K562 (cell line): ENCODE results near the gene SLC38A2. TPM values are rescaled to one million over a fixed set of nuclear protein-coding genes. Genes with fewer than 3 reads are reported as not detected.
A peak's percentile ranks its signal among the peaks of the same experiment; 100 is the strongest.

ENCODE experiments used
- ATAC-seq: fragments of 200-7000 bp; cut with Tn5 transposase; 3 replicates; pipeline ENCODE4 v1.9.1; 2020; ENCODE audit warnings: moderate library complexity
- BruUV-seq: library from RNA; stranded (reverse); fragments of 400-500 nt; replicated peaks from 2 replicates; lab custom pipeline; 2021; lab: Mats Ljungman, UMichigan
- CTCF ChIA-PET: fragments of 300-600 bp; formaldehyde crosslinking; extraction: SDS; loops from one replicate; lab custom pipeline; 2021; ENCODE audit warnings: low intra/inter-chr PET ratio; lab: Yijun Ruan, JAX
- POLR2A ChIA-PET: fragments of 300-600, 350-650 bp; sonication (Branson Sonifier 250); formaldehyde crosslinking; extraction: SDS; loops from one replicate; lab custom pipeline; 2021; ENCODE audit warnings: antibody characterized with exemption, inconsistent platforms; lab: Yijun Ruan, JAX
- DNase-seq, 4 experiments: peaks; one replicate each; pipeline versions ENCODE4 v3.0.0 to v3.0.0-alpha.2; 2011 to 2018; ENCODE audit warnings: low spot score in 3 of 4, mixed read lengths in 3 of 4; ENCODE audit errors: extremely low read depth in 1 of 4
- FAIRE-seq: peaks from 2 replicates; lab custom pipeline; 2011; peaks lifted over from hg19 to GRCh38; lab: Jason Lieb, UNC
- H2AFZ ChIP-seq: 2 replicates; pipeline ENCODE4 v1.6.0; 2011; ENCODE audit warnings: low read depth, low read length, control low read depth, inconsistent platforms
- H3K27ac ChIP-seq: fragments of 200-600 bp; 3 replicates; pipeline ENCODE4 v1.8.0; 2011; ENCODE audit warnings: low read depth, mild to moderate bottlenecking, control low read depth, inconsistent platforms, low read length, moderate library complexity, mixed read lengths; ENCODE audit errors: extremely low read depth
- H3K27me3 ChIP-seq, 2 experiments: fragments of 300-600 bp in 1 of 2; 2 replicates in 1 of 2; 3 replicates in 1 of 2; pipeline versions ENCODE4 v1.6.0 to v1.8.0; 2011; ENCODE audit warnings: inconsistent platforms in 2 of 2, low read length in 2 of 2, mild to moderate bottlenecking in 1 of 2, mixed read lengths in 1 of 2, moderate library complexity in 1 of 2; ENCODE audit not compliant: control insufficient read depth in 2 of 2, insufficient read depth in 2 of 2
- H3K36me3 ChIP-seq: fragments of 300-600 bp; 3 replicates; pipeline ENCODE4 v1.8.0; 2011; ENCODE audit warnings: mild to moderate bottlenecking, low read length, inconsistent platforms; ENCODE audit not compliant: control insufficient read depth, insufficient read depth
- H3K4me1 ChIP-seq, 2 experiments: fragments of 200-600 bp in 1 of 2; replicated peaks in 1 of 2; 2 replicates in 1 of 2; 3 replicates in 1 of 2; pipeline versions ENCODE4 v1.5.1 to v1.8.0; 2011; ENCODE audit warnings: inconsistent platforms in 2 of 2, low read length in 2 of 2, mild to moderate bottlenecking in 1 of 2, mixed read lengths in 1 of 2, moderate library complexity in 1 of 2; ENCODE audit not compliant: control insufficient read depth in 2 of 2, insufficient read depth in 2 of 2
- H3K4me2 ChIP-seq: 2 replicates; pipeline ENCODE4 v1.6.1; 2011; ENCODE audit warnings: low read length, control low read depth, inconsistent platforms, mixed read lengths; ENCODE audit not compliant: insufficient read depth
- H3K4me3 ChIP-seq: fragments of 200-600 bp; sonication (generic), shearing (Covaris generic); 2 replicates; pipeline ENCODE4 v1.5.1; 2016; ENCODE audit warnings: control low read depth, inconsistent platforms
- H3K79me2 ChIP-seq: fragments of 200-600 bp; 3 replicates; pipeline ENCODE4 v1.8.0; 2011; ENCODE audit warnings: low read length, inconsistent platforms; ENCODE audit not compliant: control insufficient read depth, insufficient read depth
- H3K9ac ChIP-seq, 2 experiments: 2 replicates each; pipeline versions ENCODE4 v1.6.0 to v1.6.1; 2011; ENCODE audit warnings: low read depth in 2 of 2, low read length in 2 of 2, control low read depth in 1 of 2, inconsistent platforms in 1 of 2, mild to moderate bottlenecking in 1 of 2, mixed read lengths in 1 of 2; ENCODE audit not compliant: insufficient read depth in 1 of 2
- H3K9me1 ChIP-seq: one replicate; pipeline ENCODE4 v1.6.0; 2011; ENCODE audit warnings: inconsistent platforms, mild to moderate bottlenecking, low read length, moderate library complexity; ENCODE audit not compliant: control insufficient read depth, insufficient read depth
- H3K9me3 ChIP-seq: replicated peaks from 2 replicates; pipeline ENCODE4 v1.5.1; 2011; ENCODE audit warnings: low read depth, low read length, inconsistent platforms; ENCODE audit not compliant: control insufficient read depth, insufficient read depth
- H4K20me1 ChIP-seq: replicated peaks from 2 replicates; pipeline ENCODE4 v1.6.1; 2011; ENCODE audit warnings: low read length, inconsistent platforms, mixed read lengths; ENCODE audit not compliant: control insufficient read depth, insufficient read depth
- E2F8 ChIP-seq: fragments of 450-650 bp; IDR thresholded peaks from 2 replicates; pipeline ENCODE4 v1.7.1; 2018; ENCODE audit warnings: mild to moderate bottlenecking, low read depth; ENCODE audit not compliant: partially characterized antibody
- GTF2A2 ChIP-seq: IDR thresholded peaks from 2 replicates; pipeline ENCODE4 v1.6.1; 2016; ENCODE audit warnings: mild to moderate bottlenecking, missing genetic modification characterization, missing compliant biosample characterization
- IFI16 ChIP-seq: fragments of 250-450 bp; sonication (Bioruptor Pico); IDR thresholded peaks from 2 replicates; pipeline ENCODE4 v2.1.2; 2022; ENCODE audit warnings: mild to moderate bottlenecking, inconsistent platforms
- NFATC3 ChIP-seq: fragments of 450-650 bp; IDR thresholded peaks from 2 replicates; pipeline ENCODE4 v1.6.1; 2017; ENCODE audit warnings: mild to moderate bottlenecking
- POLR2A ChIP-seq: fragments of 450-650 bp; conservative IDR thresholded peaks from 2 replicates; pipeline ENCODE4 v1.6.1; 2016
- POLR2AphosphoS2 ChIP-seq: IDR thresholded peaks from 2 replicates; pipeline ENCODE4 v1.6.1; 2012; ENCODE audit warnings: low read length, improper control_type of control experiment
- POLR2AphosphoS5 ChIP-seq: IDR thresholded peaks from 2 replicates; pipeline ENCODE4 v1.6.1; 2011; ENCODE audit warnings: mild to moderate bottlenecking, low read depth, low read length, moderate library complexity; ENCODE audit not compliant: control insufficient read depth, insufficient read depth
- POLR2B ChIP-seq: fragments of 450-650 bp; IDR thresholded peaks from 2 replicates; pipeline ENCODE4 v1.6.1; 2018; ENCODE audit warnings: low read depth; ENCODE audit not compliant: partially characterized antibody
- POLR2G ChIP-seq: fragments of 200-400 bp; formaldehyde crosslinking; IDR thresholded peaks from 2 replicates; pipeline ENCODE4 v1.6.1; 2017; ENCODE audit warnings: low read depth, mild to moderate bottlenecking, antibody characterized with exemption, low read length, moderate library complexity
- RBFOX2 ChIP-seq: fragments of 200-400 bp; formaldehyde crosslinking; IDR thresholded peaks from 2 replicates; pipeline ENCODE4 v1.6.1; 2017; ENCODE audit warnings: low read depth, mild to moderate bottlenecking, low read length, moderate library complexity
- SUPT5H ChIP-seq: fragments of 450-650 bp; IDR thresholded peaks from 2 replicates; pipeline ENCODE4 v1.6.1; 2016
- ZNF217 ChIP-seq: sonication (generic); formaldehyde crosslinking; IDR thresholded peaks from 2 replicates; pipeline ENCODE4 v1.8.0; 2022; ENCODE audit warnings: mild to moderate bottlenecking, missing genetic modification reagents
- WGBS: fragments of 100-300 bp; shearing (Covaris generic); methylation state at CpG from one replicate; pipeline ENCODE4 v1.1.6; 2016; ENCODE audit warnings: low coverage, mixed read lengths; ENCODE audit not compliant: insufficient coverage; ENCODE audit errors: missing lambda C conversion rate; 5-methylcytosine and 5-hydroxymethylcytosine counted together
- in situ Hi-C: fragments of 300-500 bp; cut with MboI; formaldehyde crosslinking; loops from 4 replicates; pipeline ENCODE4 v1.15.0; 2018; ENCODE audit warnings: inconsistent platforms, mixed read lengths
- intact Hi-C: fragments of 100-400 bp; cut with micrococcal nuclease; formaldehyde crosslinking; loops from 2 replicates; pipeline ENCODE4 v1.14.2; 2022
- polyA plus RNA-seq, 8 experiments: library from polyadenylated mRNA; depleted of rRNA in 4 of 8; stranded (reverse) in 5 of 8; unstranded in 3 of 8; fragments of >200 nt; fragmentation: Nextera tagmentation in 2 of 8; fragmentation: Illumina TruSeq in 1 of 8; extraction: Ambion mirVana in 2 of 8; extraction: Trizol in 1 of 8; gene quantifications; 2 replicates each; pipeline versions ENCODE4 v1.2.1 to v1.2.3, GENCODE V29; 2011 to 2014; ENCODE audit warnings: inconsistent platforms in 1 of 8, missing spikeins in 1 of 8
- total RNA-seq, 7 experiments: library from RNA; depleted of rRNA in 6 of 7; stranded (reverse); fragments of >200 nt in 6 of 7; fragmentation: Illumina TruSeq in 2 of 7; extraction: Trizol in 2 of 7; gene quantifications; 2 replicates each; pipeline versions ENCODE4 v1.2.1 to v1.2.3, GENCODE V29; 2011 to 2021; ENCODE audit warnings: low replicate concordance in 1 of 7

Gene SLC38A2
- total and polyA plus RNA-seq, 9 of the 15 experiments (the other 6 are each of a cell fraction or from before 2014, with no cell fraction given): 98.7 to 292 (median 143) TPM

- H4K20me1 ChIP-seq: peaks cover 10% of the 10 kb centered on the region; the same call in 1 of the 2 replicates
- H3K27ac ChIP-seq: no peak overlapping the region
Measured at GRCh38 chr12:46358791-46359666, 13.5 kb downstream of the SLC38A2 start.

More at GRCh38 chr12:46358791-46359666, 13.5 kb downstream of the SLC38A2 start:
- peak; percentile 11 for ATAC-seq
- Histone ChIP-seq H3K36me3 (peaks cover 55% of the 10 kb centered on the region), H3K4me2 (no peak overlapping the region), H3K9me1 (no peaks in the 10 kb centered on the region), H3K27me3 (no peaks in the 10 kb centered on the region), H3K4me3 (no peak overlapping the region), H3K9me3 (no peaks in the 10 kb centered on the region), H3K79me2 (no peaks in the 10 kb centered on the region), H2AFZ (no peak overlapping the region), H3K4me1 (no peaks in the 10 kb centered on the region), H3K9ac (no peak overlapping the region)
- intact Hi-C loops: loop anchor here (5.0 kb wide), 1 partner anchor 303 kb away; no protein-coding TSS in a partner anchor
- ChIA-PET POLR2A (interaction anchor here (0.6 to 5.6 kb wide), 10 partner anchors 9 to 561 kb away, joined by 3 to 90 read pairs (median 3); no protein-coding TSS in a partner anchor), CTCF (interaction anchor here (0.5 kb wide), 1 partner anchor 298 kb away, joined by 3 read pairs; no protein-coding TSS in a partner anchor)
- BruUV-seq: TSS peak; percentile 19
- TF ChIP-seq GTF2A2 (tag) (no peak), IFI16 (CRISPR knock-in tag) (no peak), SUPT5H (peak; percentile 15), POLR2AphosphoS2 (peak; percentile 88), POLR2G (peak; percentile 43; the same call in 1 of the 2 replicates), POLR2A (peak; percentile 4), POLR2B (peak; percentile 41), NFATC3 (0 out of 2 replicates have a peak, but pooled peaks have one; percentile 5), E2F8 (peak; percentile 49), ZNF217 (CRISPR knock-in tag) (no peak), POLR2AphosphoS5 (peak; percentile 73), RBFOX2 (peak; percentile 56; the same call in 1 of the 2 replicates)
- no peak for FAIRE-seq
- 73% methylated on average over 7 of the region's 7 CpGs for WGBS
- in situ Hi-C loops: loop anchor here (10.0 kb wide), 1 partner anchor 306 kb away; no protein-coding TSS in a partner anchor
- DNase-seq: no peak
